ENCODE results near the gene LLPH.

DNA sequence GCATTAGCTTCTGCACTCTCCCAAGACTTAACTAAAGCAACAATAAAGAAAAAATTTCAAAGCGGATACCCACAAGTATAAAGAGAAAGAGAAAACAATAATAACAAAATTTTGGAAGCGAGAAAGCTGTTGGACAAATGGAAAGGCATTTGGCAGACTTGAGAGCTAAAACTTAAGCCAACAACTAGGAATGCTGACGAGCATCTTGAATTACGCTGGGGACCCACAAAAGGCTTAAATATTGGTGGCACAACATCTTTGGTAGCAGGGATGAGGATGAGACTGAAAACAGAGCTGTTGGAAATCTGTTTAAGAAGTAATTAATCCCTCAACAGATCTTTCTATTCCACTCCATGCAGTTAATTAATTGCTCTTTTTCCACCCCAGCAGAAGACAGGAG, 49.8 kb downstream of the LLPH start:
- TF ChIP-seq CEBPB (IDR thresholded peaks at IDR 0.05) (no peak), YY1 (IDR thresholded peaks at IDR 0.05; ENCODE audit: low read depth) (no peak), FOXM1 (IDR thresholded peaks at IDR 0.05; ENCODE audit: borderline replicate concordance, low read depth) (no peak), CREB1 (IDR thresholded peaks at IDR 0.05; ENCODE audit: low read depth) (no peak), TAF1 (IDR thresholded peaks at IDR 0.05; ENCODE audit: low read depth) (no peak), RAD21 (IDR thresholded peaks at IDR 0.05; ENCODE audit: low read depth) (no peak), NFIC (IDR thresholded peaks at IDR 0.05) (no peak), EGR1 (IDR thresholded peaks at IDR 0.05) (no peak), EP300 (IDR thresholded peaks at IDR 0.05; ENCODE audit: borderline replicate concordance) (no peak), TEAD4 (IDR thresholded peaks at IDR 0.05) (no peak), TCF12 (IDR thresholded peaks at IDR 0.05; ENCODE audit: low read depth) (no peak)
- TF ChIP-seq, protein P1, sequence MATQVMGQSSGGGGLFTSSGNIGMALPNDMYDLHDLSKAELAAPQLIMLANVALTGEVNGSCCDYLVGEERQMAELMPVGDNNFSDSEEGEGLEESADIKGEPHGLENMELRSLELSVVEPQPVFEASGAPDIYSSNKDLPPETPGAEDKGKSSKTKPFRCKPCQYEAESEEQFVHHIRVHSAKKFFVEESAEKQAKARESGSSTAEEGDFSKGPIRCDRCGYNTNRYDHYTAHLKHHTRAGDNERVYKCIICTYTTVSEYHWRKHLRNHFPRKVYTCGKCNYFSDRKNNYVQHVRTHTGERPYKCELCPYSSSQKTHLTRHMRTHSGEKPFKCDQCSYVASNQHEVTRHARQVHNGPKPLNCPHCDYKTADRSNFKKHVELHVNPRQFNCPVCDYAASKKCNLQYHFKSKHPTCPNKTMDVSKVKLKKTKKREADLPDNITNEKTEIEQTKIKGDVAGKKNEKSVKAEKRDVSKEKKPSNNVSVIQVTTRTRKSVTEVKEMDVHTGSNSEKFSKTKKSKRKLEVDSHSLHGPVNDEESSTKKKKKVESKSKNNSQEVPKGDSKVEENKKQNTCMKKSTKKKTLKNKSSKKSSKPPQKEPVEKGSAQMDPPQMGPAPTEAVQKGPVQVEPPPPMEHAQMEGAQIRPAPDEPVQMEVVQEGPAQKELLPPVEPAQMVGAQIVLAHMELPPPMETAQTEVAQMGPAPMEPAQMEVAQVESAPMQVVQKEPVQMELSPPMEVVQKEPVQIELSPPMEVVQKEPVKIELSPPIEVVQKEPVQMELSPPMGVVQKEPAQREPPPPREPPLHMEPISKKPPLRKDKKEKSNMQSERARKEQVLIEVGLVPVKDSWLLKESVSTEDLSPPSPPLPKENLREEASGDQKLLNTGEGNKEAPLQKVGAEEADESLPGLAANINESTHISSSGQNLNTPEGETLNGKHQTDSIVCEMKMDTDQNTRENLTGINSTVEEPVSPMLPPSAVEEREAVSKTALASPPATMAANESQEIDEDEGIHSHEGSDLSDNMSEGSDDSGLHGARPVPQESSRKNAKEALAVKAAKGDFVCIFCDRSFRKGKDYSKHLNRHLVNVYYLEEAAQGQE (IDR thresholded peaks at IDR 0.05; ENCODE audit: low read depth) = no peak
- TF ChIP-seq, protein P2, sequence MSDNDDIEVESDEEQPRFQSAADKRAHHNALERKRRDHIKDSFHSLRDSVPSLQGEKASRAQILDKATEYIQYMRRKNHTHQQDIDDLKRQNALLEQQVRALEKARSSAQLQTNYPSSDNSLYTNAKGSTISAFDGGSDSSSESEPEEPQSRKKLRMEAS (IDR thresholded peaks at IDR 0.05) = no peak
